HG02870 (cell line): Measurements from ENCODE around the gene FGF12.
A peak's percentile ranks its signal among the peaks of the same experiment; 100 is the strongest.

Experiments used
- ATAC-seq: cut with Tn5 transposase; IDR thresholded peaks from one replicate; pipeline ENCODE4 v1.9.1; 2021; ENCODE audit warnings: mild to moderate bottlenecking, moderate library complexity; ENCODE audit not compliant: unreplicated experiment

FGF12 gene

DNA sequence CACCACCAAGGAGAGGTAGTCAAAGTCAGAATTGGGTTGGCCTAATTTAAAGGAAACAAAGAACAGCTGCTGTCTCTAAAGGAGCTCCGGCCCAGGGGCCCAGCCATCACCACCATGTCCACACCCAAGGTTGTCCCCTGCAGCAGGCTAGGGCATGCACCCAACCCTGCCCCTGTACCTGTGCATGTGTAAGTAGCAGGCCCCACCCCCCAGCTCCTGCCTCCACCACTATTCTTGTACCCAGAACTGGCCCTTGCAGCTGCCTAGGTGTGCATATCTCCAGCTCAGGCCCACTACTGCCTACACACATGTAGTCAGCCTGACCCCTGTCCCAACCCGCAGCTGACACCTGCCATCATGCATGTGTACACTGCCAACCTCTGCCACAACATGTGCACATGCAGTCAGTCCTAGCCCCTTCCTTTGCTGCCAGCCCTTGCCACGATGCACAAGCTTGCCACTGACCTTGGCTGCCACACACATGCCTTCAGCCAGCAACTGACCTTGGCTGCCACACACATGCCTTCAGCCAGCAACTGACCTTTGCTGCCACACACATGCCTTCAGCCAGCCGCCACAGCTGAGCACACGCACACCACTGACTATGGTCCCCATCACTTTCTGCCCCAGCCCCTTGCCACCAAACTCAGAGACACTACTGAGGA lies 39.7 kb downstream of the FGF12 start:
- no peak for ATAC-seq

DNA sequence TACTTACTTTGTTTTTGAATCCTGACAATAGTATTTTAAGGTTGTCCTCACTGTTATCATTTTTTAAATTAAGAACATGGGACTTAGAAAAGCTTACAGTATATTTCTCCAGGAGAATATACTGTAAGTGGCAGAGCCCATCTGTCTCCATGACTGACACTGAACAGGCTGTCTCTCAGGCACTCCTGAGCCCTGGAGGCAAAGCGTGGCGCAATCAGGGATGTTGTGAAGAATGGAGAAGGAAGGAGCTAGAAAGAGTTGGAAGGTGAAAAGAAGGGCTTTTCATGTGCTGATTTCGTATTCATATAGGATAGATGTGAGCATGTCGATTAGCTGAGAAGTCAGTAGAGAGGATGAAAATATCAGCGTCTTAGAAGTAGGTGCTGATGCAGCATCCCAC lies 41.5 kb downstream of the FGF12 start:
- no peak for ATAC-seq

DNA sequence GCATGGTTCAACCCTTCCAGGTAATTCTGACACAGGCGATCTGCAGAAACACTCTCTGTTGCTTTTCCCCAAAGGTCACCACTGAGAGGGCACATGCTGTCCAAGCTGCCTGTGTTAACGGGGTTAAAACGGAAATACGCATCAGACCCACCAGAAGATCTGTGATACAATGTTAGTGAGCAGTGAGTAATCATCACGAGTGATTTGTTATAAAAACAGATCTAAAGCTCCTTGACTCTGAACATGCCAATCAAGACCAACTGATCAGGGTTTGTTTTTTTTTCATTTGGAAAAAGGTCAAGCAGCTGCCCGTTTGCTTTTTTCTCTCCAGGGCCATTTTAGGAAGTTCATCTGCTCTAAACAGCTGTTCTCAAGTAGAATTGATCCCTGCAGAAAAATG lies 43.2 kb downstream of the FGF12 start:
- no peak for ATAC-seq

DNA sequence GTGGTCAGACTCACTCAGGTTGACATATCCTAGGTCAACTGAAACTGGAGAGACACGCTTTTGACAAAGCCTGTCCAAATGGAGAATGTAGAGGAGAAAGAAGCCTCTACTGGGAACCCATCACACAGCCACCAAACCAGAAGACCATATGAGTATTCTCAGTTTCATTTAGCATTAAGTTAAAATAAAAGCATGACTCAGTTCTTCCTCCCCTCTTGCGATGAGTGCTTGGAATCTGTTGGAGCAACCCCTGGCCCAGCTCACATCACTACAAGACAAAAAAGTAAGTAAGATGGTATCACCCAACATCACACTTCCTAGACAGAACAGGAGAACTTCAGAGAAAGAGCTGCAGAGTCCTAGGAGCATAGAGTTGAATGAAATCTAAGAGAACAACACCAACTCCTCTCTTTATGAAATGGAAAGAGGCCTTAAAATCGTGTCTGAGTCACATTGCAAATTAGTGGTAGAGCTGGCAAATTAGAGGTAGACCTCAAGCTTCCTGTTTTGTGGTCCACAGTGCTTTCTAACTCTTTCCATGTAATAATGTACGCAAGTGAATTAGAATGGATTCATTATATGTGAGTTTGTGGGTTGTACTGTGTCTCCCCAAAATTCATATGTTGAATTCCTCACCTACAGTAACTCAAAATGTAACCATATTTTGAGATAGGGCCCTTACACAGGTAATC lies 51.2 kb downstream of the FGF12 start:
- peak; percentile 86 for ATAC-seq

DNA sequence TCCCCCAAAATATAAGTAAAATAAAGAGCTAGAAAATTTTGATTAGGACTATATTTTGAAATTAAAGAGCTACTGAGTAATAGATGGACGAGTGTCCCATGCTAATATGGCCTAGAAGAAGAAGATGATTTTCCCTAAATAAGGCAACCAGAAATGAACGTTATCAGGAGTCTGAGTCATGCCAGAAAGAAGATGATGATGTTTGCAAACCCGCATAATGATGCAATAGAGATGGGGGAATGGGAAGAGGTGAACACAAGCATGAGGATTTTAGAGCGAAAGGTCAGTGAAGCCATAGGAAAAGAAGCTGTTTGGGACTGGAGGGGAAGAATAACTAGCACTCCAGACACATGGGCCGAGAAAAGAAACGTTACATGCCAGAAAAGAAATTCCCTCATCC lies 71.7 kb downstream of the FGF12 start:
- no peak for ATAC-seq

DNA sequence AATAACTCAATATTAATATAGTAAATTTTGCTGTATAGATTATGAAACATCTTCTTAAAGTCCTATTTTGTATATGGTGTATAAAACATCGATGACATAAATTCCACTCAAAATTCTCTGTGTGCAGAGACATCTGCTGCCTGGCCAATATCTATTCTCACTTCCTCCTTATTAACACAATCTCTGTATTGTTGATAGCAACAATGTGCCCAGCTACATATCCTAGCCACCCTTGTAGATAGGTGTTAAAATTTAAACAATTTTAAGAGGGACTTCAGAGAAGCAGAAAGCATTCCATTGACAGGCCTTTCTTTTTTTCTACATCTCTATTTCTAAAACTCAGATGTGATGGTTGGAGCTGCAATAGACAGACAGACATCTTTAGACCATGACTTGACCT lies 72.3 kb downstream of the FGF12 start:
- ATAC-seq = no peak

DNA sequence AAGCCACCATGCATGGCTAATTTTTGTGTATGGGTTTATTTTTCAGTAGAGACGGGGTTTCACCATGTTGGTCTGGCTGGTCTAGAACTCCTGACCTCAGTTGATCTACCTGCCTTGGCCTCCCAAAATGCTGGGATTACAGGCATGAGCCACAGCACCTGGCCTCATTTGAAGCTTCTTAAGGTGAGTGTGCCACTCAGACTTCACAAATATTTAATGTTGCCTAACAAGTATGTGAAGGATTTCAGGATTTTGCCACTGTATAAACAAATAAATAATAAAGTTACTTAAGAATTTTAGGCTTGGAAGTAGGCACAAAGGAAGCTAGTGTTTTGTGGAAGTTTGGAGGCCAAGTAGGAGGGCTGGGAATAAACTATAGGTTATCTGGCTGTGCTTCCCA lies 73.5 kb downstream of the FGF12 start:
- ATAC-seq = no peak

DNA sequence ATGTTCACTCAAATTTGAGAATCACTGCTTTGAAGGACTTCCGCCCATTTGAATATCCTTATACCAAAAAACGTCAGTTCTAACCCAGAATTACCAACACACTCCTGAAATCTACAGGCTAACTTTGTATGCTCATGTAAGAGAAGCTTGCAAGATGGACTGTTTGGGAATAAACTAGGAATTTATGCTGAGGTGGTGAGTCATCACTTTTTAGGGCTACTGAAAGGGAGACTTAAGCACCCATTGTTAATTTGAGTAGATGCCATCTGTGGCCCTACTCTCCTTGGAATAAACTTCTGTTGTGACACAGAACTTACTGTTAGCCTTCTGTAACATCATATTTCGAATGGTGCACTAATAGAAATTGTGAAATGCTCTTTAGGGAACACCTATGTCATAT lies 74.6 kb downstream of the FGF12 start:
- ATAC-seq = no peak

DNA sequence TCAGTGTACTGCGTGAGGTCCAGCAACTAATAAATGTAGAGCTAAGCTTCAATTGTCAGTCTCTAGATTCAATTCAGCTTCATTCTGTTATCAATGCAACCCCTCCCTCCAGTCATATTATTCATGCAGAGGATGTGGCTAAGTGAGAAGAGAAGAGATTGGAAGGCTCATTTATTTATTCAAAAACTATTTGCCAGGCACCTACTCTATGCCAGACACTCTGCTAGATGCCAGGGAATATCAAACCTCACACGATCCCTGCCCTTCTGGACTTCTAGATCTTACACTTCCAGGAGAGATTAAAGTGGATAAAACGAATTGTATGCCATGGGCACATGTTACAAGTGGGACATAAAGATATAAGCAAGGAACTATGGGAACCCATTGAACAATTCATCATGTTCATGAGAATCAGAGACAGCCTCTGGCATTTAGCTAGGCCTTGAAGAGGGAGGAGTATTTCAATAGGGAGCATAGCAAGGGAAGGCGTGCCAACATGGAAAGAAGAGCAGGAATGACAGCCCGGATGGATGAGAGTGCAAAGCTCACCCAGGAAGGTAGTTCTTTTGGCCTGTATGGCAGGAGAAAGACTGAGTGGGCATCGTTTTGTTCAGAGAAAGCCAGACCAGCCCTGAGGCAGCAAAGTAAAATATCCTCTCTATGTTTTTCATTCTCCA lies 75.4 kb downstream of the FGF12 start:
- ATAC-seq = no peak

DNA sequence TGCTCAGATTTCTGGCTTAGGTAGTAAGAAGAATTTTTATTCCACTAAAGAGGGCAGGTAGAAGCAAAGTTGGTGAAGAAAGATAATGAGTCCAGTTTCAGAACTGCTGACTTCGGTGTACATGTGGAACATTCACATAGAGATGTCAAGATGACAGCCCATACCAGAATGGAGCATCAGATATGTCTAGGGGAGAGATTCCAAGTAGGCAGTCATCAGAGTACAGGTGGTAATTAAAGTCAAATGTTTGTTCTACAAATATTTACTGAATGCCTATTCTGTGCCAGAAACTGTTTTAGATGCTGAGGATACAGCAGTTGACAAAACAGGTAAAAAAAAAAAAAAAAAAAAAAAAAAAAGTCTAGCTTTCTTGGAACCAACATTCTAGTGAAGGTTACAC lies 81.9 kb downstream of the FGF12 start:
- ATAC-seq = no peak

DNA sequence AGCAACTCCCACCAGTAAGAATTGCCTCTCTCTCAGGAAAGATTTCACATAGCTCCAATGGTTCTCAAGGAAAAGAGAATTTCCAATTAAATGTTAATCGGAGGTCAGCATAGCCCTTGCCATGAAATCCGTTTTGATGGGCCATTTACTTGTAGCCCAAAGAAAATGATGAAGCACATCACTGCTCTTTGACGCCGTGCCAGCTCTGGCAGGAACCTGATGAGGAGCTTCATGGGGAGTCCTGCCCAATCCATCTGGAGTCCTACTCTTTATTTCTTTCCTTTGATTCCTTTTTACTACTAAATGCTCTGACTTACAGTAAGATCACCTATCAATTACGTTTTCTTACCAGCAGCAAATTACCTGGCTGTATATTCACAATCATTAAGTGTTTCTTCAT lies 84.7 kb downstream of the FGF12 start:
- no peak for ATAC-seq

DNA sequence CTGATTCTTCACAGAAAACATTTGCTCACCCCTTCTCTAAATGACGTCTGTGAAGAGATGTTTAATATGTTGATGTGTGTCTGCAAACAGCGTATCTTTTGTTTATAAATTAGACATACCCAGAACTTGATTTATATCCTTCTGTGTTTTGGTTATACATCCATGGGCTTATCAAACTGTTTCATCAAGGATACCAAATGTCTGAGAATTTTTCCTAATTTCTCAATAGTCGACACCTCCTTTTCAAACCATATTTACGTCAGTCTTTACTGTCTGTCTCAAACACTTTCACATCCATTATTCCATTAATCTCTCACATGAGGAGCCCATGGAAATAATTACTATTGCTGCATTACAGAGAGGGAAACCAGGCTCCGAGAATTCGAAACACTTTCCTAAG lies 85.4 kb downstream of the FGF12 start:
- no peak for ATAC-seq

DNA sequence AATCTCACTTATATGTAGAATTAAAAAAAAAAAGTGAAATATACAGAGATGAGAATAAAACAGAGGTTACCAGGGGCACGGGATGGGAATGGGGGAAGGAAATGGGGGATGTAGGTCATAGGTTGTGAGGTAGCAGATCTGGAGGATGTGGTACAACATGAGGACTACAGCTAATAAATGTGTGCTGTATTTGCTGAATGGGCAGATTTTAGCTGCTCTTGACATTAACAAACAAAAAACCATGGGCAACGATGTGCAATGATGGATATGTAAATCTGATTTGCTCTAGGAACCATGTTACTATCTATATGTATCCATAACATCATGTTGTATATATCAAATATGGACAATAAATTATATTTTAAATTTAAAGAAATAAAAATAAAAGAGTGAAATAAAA lies 87.4 kb downstream of the FGF12 start:
- no peak for ATAC-seq

DNA sequence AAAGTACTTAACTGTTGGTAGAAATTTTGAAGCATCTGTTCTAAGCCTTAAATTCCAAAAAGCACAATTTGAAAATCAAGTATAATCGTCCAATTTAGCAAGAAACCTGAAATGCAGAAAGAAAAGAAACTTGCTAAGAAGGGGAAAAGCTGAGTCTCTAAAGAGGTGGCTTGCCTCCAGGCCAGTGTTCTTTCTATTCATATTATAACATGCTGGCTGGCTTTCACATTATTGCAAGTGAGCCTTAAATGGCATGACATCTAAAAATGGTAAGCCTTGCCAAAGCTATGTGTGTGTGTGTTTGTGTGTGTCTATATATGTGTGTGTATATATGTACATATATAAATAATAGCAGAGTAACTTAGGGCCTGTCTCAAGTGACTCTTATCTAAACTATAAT lies 89.5 kb downstream of the FGF12 start:
- no peak for ATAC-seq

DNA sequence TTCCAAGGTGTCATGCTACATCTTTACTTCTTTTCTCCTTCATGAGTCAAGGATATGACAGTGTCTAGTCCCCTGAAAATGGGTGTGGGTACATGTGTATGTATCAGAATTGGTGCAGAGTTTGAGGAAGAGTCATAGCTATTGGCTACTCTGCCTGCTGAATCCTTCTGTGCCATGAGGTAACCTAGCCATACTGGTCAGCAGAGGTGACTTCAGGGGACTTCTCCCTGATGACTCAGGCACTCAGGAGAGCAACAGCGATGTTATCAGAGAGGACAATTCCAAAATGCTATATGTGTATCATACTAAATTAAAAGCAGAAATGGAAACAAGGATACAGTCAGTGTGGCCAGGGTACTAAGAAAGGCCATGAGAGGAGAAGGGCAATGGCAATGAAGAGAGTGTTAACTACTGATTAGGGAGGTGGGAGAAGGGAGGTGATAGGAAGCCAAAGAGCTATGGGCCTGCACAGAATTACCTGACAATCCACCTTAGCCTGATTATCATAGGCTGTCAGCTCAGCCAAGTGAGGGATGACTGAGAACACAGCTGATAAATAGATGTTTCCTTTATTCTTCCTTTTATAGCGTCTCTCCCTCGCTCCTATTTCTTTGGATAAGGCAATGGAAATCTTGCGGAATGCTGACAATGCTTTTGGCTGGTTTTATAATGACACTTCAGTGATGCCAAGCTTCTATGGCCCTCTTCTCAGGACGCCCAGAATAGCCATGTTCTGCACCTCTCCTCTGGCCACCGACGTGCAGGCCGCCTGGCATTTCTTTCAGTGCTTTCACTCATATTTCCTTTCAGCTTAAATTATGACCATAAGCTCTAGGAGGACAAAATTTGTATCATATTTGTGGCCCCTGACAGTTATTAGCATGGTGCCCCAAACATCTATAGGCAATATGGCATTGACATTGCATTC lies 90.6 kb downstream of the FGF12 start:
- ATAC-seq = no peak

DNA sequence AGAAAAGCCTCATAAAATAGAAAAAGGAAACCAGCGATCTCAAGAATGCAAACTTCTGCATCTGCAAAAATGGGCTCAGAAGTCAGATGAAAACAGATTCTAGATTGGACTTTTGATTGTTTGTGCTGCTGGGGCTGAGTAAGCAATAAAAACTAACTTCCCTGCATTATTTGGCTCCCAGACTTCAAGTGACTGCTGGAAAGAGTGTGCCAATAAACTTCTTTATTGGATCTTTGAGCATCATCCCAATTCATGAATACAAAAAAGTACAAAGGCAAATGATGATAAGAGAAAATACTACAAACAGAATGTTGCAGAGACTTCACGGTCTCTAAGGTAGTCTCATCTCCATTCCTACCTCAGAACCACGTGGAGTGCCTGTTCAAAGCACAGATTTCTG lies 97.9 kb downstream of the FGF12 start:
- no peak for ATAC-seq

DNA sequence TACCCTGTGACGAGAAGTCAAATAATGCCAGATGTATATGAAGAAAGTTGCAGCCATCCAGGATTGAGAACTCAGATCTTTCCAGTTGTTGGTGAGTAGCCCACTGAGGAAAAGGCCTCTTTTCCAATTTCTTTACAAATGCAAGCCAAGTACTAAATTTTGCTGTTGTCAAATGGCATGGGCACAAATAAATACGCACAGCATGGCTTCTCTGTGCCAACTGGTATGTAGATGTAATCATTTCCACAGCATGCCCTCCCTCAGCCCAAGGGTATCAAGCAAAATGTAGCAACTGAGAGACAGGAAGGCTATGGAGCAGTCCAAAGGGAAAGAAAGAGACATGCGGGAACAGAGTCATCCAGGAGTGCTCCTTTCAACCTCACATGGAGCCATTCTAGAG lies 105.4 kb downstream of the FGF12 start:
- ATAC-seq = no peak

DNA sequence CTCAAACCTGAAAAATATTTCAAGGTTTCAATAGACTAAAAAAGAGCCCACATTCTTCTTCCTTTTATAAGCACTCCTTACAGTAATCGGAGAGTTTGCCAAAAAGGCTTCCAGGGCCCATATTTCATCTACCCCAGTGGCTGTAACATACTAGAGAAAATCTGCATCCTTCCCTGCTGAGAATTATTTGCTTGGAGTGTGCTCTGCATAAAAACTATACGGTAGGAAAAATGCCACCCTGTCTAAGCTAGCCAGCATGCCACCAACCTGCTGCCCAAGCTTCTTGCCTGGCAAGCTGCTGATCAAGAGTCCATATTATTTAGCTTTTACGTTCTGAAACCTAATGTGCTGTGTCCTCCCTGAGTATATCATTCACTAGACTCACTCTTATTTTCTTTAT lies 107.1 kb downstream of the FGF12 start:
- ATAC-seq = no peak

DNA sequence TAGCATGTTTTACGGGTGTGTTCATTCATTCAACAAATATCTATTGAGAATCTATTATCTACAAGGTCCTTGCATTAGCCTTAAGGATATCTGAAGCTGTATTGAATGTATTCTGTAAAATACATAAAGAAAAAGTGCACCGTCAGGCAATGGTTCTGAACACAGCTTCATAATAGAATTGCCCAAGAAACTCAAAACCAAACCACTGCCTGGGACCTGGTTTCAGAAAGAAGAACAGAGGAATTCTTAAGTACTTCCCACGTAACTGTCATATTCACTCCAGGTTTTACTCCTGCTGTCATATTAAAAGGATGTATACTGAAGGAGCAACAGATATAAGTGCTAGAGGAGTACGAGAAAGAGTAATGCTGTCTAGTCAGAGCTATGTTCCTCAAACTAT lies 115.9 kb downstream of the FGF12 start:
- ATAC-seq = no peak

DNA sequence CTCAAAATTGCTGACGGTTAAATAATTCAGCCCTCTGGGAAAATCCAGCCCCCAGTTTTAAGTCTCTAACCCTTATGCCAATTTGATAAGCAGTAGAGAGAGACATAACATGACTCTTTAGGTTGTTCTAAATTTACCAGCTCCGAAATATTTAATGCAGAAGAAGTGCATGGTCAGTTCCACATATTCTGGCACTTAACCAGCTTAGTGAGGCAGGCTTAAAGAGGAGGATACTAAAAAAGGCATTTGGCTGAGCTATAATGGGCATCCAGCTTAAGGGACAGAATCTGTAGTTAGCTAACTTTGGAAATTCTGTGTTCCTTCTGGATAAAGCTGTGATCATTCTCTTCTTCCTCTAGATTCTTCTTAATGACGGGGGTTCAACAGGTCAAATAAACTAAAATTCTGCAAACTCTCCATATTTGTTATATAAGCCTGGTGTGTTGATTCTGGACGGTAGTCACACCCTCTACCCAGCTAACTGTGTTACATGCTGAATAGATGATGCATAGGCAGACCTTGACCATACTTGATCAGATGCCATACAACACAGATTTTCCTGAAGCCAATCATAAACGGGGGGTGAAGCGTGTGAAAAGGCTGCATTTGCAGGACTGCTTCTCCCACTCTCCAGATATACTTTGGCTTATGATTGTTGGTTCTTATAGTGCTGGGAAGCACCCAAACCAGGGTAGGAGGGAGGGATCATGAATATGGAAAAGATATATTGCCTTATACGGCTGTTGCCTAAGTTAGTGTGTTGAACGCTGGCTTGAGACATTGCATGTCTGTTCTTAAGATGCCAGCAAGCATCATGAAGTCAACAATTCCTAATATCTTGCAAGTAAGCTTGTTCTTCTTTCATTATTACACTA lies 118.4 kb downstream of the FGF12 start:
- no peak for ATAC-seq
